Measurements from ENCODE around the gene IMPACT. TPM values are rescaled to one million over a fixed set of nuclear protein-coding genes. Genes with fewer than 3 reads are reported as not detected.

Gene IMPACT
- total RNA-seq, 2 experiments from 2014 or later, result 15.4 to 18.3 TPM

DNA sequence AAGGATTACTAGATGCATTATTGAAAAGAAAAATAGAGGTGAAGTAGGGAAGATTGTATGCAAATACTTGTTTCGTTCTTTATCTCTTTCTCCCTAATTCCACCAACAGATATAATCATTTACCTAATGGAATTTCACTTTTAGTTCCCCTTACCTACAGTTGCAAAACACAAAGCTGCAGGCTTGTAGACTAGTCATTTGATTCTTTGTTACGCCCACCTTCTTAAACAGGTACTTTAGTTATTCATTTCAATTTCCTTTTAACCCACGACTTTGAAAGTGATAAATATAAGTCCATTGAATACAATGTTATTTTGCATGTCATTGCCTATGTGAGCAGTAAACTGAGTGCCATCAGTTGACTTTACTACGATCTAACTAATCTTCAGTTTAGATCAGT lies 30.1 kb downstream of the IMPACT start:
- intact Hi-C loops (cut with DNase I, micrococcal nuclease), result loop anchor here (1.0 to 5.0 kb wide), 3 partner anchors 41 to 59 kb away; partner anchors contain the start of gene OSBPL1A (in 1 of the 2)
- POLR2A ChIA-PET, result no interaction called here
- peak; percentile 81 for ATAC-seq

DNA sequence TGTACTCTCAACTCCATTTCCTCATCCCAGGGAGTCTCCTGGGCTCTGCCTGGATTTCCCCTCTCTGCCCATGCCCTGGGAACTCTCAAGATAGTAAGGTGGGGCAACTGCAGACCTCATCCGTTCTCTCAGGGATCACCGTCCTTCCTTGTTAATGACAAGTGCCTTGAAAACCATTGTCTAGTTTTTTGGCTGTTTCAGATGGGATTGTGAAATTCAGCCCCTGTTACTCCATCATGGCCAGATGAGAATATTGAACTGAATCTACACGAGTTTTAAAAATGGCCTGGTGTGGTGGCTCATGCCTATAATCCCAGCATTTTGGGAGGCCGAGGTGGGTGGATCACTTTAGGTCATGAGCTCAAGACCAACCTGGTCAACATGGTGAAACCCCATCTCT lies 33.3 kb downstream of the IMPACT start:
- ATAC-seq, result no peak
- peaks cover 4% of the 10 kb centered on the region for H3K9me3 Mint-ChIP-seq (ENCODE audit: low read depth)
- intact Hi-C loops (cut with DNase I, micrococcal nuclease), result loop anchor here (5.0 kb wide), 2 partner anchors 47 to 62 kb away; partner anchors contain the start of gene OSBPL1A (in 1 of the 2)
- no peaks in the 10 kb centered on the region for H3K27me3 Mint-ChIP-seq
- CTCF ChIA-PET, result interaction anchor here (1.1 to 2.1 kb wide), 6 partner anchors 26 to 100 kb away, joined by 3 to 12 read pairs (median 4); no protein-coding TSS in a partner anchor
- peaks cover 10% of the 10 kb centered on the region for H3K36me3 Mint-ChIP-seq (ENCODE audit: low read depth)
- POLR2A ChIA-PET, result no interaction called here
- peaks cover 35% of the 10 kb centered on the region for H3K4me1 Mint-ChIP-seq
- H3K27ac Mint-ChIP-seq, result no peak overlapping the region
- DNase-seq, result no peak
- no peak overlapping the region for H3K4me3 Mint-ChIP-seq

More for the DNA sequence above, 30.1 kb downstream of the IMPACT start:
- DNase-seq, result no peak
- H3K4me1 Mint-ChIP-seq, result peaks cover 23% of the 10 kb centered on the region
- peaks cover 21% of the 10 kb centered on the region for H3K36me3 Mint-ChIP-seq (ENCODE audit: low read depth)
- H3K27ac Mint-ChIP-seq, result no peak overlapping the region
- H3K4me3 Mint-ChIP-seq, result no peak overlapping the region
- CTCF ChIA-PET, result interaction anchor here (1.0 to 1.1 kb wide), 2 partner anchors 32 to 97 kb away, joined by 3 to 4 read pairs; no protein-coding TSS in a partner anchor
- H3K27me3 Mint-ChIP-seq, result no peaks in the 10 kb centered on the region
- H3K9me3 Mint-ChIP-seq (ENCODE audit: low read depth), result peaks cover 4% of the 10 kb centered on the region

DNA sequence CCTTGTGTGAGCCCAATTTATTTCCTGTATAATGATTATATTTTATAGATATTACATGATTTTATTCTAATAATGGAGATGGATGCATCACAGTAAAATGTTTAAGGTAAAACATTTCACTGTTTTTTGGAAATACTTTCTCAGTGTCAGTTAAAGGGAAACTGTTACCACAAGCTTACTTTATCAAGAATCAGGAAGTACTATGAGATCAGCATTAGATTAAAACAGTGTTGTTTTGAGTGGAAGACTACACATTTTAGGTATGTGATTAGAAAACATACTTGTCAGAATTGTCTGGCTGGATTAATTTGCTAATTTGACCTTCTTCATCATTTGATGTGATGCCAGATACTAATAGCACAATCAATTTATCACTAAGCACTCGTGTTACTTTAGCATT lies 33.9 kb downstream of the IMPACT start, which contains the start of gene HRH4:
Gene HRH4, plus strand, starts transcription at position 250 of the 400 bp plus-strand sequence. Its CDS starts 92 bp downstream, at position 342.
- ChIA-PET CTCF (interaction anchor here (0.6 to 2.1 kb wide), 10 partner anchors 11 to 719 kb away, joined by 3 to 12 read pairs (median 4); no protein-coding TSS in a partner anchor), POLR2A (interaction anchor here (0.7 kb wide), 1 partner anchor 34 kb away, joined by 3 read pairs; no protein-coding TSS in a partner anchor)
- intact Hi-C loops (cut with DNase I, micrococcal nuclease), result no loop called here
- Mint-ChIP-seq H3K27ac (no peak within 1 kb of the TSS), H3K9me3 (ENCODE audit: low read depth) (peaks cover 4% of the 10 kb centered on the region), H3K4me1 (peaks cover 35% of the 10 kb centered on the region), H3K4me3 (no peak within 1 kb of the TSS), H3K36me3 (ENCODE audit: low read depth) (peaks cover 6% of the 10 kb centered on the region), H3K27me3 (peaks cover 3% of the 10 kb centered on the region)
- DNase-seq, result no peak
- peak; percentile 31 for ATAC-seq

DNA sequence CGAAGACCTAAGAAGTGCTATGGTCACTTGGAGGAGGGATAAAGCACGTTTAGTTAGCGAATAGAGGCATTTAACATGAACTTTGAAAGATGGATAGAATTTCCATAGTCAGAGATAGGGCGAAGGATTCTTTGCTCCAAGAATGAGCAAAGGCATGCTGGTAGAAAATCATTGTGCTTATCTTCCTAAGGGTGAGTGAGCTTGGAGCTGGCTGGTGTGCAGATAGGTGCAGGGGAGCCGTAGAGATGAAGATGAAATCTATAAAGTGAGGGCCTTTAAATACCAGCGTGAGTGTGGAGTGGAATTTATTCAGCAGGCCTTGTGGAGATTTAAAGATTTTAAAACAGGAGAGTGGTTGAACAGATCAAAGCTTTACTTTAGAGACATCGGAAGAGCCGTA lies 35.5 kb downstream of the IMPACT start:
- ATAC-seq, result no peak
- ChIA-PET CTCF (interaction anchor here (0.6 to 2.1 kb wide), 8 partner anchors 15 to 1644 kb away, joined by 3 to 12 read pairs (median 3); no protein-coding TSS in a partner anchor), POLR2A (no interaction called here)
- Mint-ChIP-seq H3K9me3 (ENCODE audit: low read depth) (peaks cover 4% of the 10 kb centered on the region), H3K27ac (no peak overlapping the region), H3K4me3 (no peak overlapping the region), H3K4me1 (peaks cover 23% of the 10 kb centered on the region), H3K36me3 (ENCODE audit: low read depth) (peaks cover 2% of the 10 kb centered on the region), H3K27me3 (peaks cover 5% of the 10 kb centered on the region)
- intact Hi-C loops (cut with DNase I, micrococcal nuclease), result no loop called here
- DNase-seq, result no peak

DNA sequence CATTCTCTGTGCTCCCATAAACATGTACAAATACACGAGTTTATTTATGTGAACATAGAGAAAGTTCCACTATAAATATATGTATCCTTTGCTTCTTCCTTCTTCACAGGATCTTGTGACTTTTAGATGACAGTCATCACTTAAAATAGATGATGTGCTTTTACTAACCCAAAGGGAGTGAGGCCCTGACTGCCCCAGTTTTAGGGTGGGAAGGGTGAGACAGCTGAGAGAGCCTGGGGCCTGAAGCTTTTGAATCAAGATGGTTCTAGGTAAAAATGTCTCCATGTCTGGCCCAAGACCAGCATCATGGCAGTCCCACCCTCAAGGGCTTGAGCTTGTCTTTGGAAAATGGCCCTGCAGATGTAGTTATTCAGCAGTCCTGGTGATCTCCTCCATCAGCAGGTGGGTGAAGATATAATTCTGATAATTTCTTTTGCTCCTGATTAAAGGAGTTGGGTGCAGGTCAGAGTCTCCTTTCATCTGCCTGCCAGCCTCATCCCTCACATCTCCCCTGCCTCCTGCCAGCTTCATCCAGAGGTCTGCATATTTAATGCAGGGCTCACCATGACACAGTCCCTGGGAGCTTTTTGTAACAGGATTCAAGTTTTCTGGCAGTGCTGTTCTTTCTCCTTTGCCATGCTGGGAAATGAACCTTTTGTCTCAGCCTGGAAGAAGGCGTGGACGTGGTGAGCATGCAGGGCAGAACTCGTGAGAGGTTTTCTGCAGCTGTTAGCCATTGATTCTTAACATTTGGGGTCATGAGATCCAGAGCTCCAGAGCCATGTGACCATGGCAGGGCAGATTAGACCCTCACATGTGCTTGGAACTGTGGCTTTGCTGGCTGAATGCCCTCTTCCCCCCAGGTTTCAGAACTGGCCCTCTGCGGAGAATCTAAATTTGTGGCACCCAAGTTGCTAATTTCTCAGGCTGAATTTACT lies 36.6 kb downstream of the IMPACT start:
- CTCF ChIA-PET, result interaction anchor here (0.5 to 4.0 kb wide), 10 partner anchors 11 to 103 kb away, joined by 3 to 20 read pairs (median 3); no protein-coding TSS in a partner anchor
- no peak overlapping the region for H3K4me3 Mint-ChIP-seq
- POLR2A ChIA-PET, result interaction anchor here (0.5 kb wide), 1 partner anchor 693 kb away, joined by 3 read pairs; no protein-coding TSS in a partner anchor
- peaks cover 6% of the 10 kb centered on the region for H3K27me3 Mint-ChIP-seq
- no peak overlapping the region for H3K27ac Mint-ChIP-seq
- no peak for DNase-seq
- no peak for ATAC-seq
- no peaks in the 10 kb centered on the region for H3K36me3 Mint-ChIP-seq (ENCODE audit: low read depth)
- no peaks in the 10 kb centered on the region for H3K9me3 Mint-ChIP-seq (ENCODE audit: low read depth)
- intact Hi-C loops (cut with DNase I, micrococcal nuclease), result no loop called here
- peaks cover 17% of the 10 kb centered on the region for H3K4me1 Mint-ChIP-seq

DNA sequence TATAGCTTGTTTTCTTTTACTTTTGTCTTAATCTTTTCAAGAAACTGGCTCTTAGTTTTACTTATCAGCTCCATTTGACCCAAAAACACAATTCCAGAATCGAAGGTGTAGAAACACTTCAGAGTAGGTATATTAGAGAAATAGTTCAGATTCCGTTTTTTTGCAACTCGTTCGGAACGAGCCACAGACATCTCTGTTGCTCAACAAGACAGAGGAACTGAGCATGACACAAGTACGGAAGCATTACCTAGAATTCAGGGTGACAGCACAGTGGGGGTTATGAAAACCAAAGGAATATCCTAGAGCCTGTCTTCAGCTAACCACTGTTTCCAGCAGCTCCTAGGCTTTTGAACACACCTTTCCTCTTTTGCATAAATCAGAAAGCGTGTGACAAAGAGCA lies 39.0 kb downstream of the IMPACT start:
- H3K27me3 Mint-ChIP-seq, result peaks cover 6% of the 10 kb centered on the region
- DNase-seq (no peak), ATAC-seq (no peak)
- H3K4me1 Mint-ChIP-seq, result peaks cover 15% of the 10 kb centered on the region
- intact Hi-C loops (cut with DNase I, micrococcal nuclease), result no loop called here
- H3K27ac Mint-ChIP-seq, result no peak overlapping the region
- H3K36me3 Mint-ChIP-seq (ENCODE audit: low read depth), result no peaks in the 10 kb centered on the region
- CTCF ChIA-PET, result interaction anchor here (0.6 to 4.0 kb wide), 4 partner anchors 23 to 106 kb away, joined by 3 to 20 read pairs (median 6); no protein-coding TSS in a partner anchor
- POLR2A ChIA-PET, result interaction anchor here (0.5 kb wide), 1 partner anchor 1488 kb away, joined by 3 read pairs; no protein-coding TSS in a partner anchor
- H3K4me3 Mint-ChIP-seq, result no peak overlapping the region
- no peaks in the 10 kb centered on the region for H3K9me3 Mint-ChIP-seq (ENCODE audit: low read depth)

DNA sequence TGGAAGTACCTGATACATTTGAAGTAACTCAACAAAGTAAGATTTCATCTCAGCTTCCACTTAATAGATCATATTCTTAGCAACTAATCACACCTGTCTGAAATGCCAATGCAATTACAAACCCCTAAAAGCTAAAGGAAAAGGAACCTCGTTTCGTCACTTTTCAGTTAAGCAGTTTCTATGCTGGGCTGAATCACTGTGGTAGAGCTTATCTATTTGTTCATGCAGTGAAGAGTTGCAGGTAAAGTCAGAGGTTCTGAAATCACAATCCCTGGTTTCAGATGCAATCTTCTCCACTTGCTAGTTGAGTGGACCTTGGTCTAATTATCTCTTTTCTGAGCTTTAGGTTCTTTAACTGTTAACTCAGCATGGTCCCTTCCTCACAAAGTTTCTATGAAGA lies 40.3 kb downstream of the IMPACT start:
- no peak for DNase-seq
- intact Hi-C loops (cut with DNase I, micrococcal nuclease), result no loop called here
- ChIA-PET POLR2A (no interaction called here), CTCF (interaction anchor here (4.0 kb wide), 1 partner anchor 22 kb away, joined by 20 read pairs; no protein-coding TSS in a partner anchor)
- H3K36me3 Mint-ChIP-seq (ENCODE audit: low read depth), result no peaks in the 10 kb centered on the region
- H3K27me3 Mint-ChIP-seq, result peaks cover 6% of the 10 kb centered on the region
- H3K27ac Mint-ChIP-seq, result no peak overlapping the region
- no peak for ATAC-seq
- H3K4me1 Mint-ChIP-seq, result peaks cover 10% of the 10 kb centered on the region
- no peaks in the 10 kb centered on the region for H3K9me3 Mint-ChIP-seq (ENCODE audit: low read depth)
- no peak overlapping the region for H3K4me3 Mint-ChIP-seq

DNA sequence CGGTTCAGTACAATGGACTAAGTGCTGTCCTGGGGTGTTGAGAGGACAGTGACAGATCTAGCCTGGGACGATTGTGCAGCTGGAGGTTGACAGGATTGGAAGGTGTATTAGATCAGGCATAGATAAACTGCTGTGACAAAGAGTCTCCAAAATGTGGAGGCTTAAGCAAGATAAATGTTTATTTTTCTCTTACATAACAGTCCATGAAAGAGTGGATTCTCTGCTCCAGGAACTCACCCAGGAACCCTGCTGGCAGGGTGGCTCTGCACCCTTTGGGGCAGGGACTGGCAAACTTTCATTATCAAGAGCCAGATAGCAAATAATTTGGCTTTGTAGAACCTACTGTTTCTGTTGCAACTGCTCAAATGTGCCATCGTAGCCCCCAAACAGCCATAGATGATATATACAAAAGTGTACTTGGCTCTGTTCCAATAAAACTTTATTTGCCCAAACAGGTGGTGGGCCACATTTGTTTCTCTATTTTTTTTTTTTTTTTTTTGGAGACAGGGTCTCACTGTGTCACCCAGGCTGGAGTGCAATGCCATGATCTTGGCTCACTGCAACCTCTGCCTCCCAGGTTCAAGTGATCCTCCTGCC lies 43.6 kb downstream of the IMPACT start:
- no peak overlapping the region for H3K4me3 Mint-ChIP-seq
- ChIA-PET POLR2A (no interaction called here), CTCF (interaction anchor here (0.9 kb wide), 2 partner anchors 162 to 294 kb away, joined by 3 to 4 read pairs; no protein-coding TSS in a partner anchor)
- H3K9me3 Mint-ChIP-seq (ENCODE audit: low read depth), result no peaks in the 10 kb centered on the region
- no peak overlapping the region for H3K27ac Mint-ChIP-seq
- no peaks in the 10 kb centered on the region for H3K36me3 Mint-ChIP-seq (ENCODE audit: low read depth)
- no peaks in the 10 kb centered on the region for H3K4me1 Mint-ChIP-seq
- DNase-seq (no peak), ATAC-seq (no peak)
- H3K27me3 Mint-ChIP-seq, result peaks cover 8% of the 10 kb centered on the region
- intact Hi-C loops (cut with DNase I, micrococcal nuclease), result no loop called here

DNA sequence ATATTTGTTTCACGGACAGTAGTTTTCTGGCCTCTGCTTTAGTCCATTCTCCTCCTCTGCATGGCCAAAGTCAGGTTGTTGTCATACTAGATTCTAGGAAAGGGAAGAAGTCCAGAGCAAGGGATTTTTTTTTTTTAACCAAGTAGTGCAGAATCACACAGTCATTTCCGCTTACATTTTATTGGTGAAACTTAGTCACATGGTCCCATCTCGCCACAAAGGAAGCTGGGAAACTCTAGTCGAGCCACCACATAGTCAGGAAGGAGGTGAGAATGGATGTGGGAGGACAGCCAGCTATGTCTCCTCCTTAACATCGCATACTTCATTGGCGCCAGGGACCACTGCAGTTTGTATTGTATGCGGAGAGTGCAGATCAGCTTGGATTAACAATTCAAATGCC lies 44.3 kb downstream of the IMPACT start:
- ATAC-seq (no peak), DNase-seq (no peak)
- no peaks in the 10 kb centered on the region for H3K4me1 Mint-ChIP-seq
- CTCF ChIA-PET, result interaction anchor here (0.7 to 1.2 kb wide), 5 partner anchors 10 to 295 kb away, joined by 3 to 4 read pairs (median 3); partner anchors contain the start of gene HRH4
- POLR2A ChIA-PET, result no interaction called here
- H3K4me3 Mint-ChIP-seq, result no peak overlapping the region
- intact Hi-C loops (cut with DNase I, micrococcal nuclease), result no loop called here
- H3K27ac Mint-ChIP-seq, result no peak overlapping the region
- H3K27me3 Mint-ChIP-seq, result peaks cover 5% of the 10 kb centered on the region
- no peaks in the 10 kb centered on the region for H3K9me3 Mint-ChIP-seq (ENCODE audit: low read depth)
- H3K36me3 Mint-ChIP-seq (ENCODE audit: low read depth), result no peaks in the 10 kb centered on the region

DNA sequence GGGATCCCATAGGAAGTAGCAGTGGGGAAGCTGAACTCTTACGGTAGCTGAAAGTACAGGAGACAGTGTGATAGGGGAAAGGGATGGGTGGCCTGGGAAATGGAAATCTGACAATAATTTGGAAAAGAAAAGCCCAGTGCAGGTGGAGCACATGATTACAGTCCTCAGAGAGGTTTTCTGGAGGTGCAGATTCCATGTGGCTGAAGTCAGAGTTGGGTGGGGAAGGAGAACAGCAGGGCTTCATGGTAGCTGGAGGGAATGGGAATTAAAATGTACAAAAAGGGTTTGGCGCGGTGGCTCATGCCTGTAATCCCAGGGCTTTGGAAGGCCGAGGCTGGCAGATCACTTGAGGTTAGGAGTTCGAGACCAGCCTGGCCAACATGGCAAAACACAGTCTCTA lies 46.1 kb downstream of the IMPACT start:
- Mint-ChIP-seq H3K36me3 (ENCODE audit: low read depth) (no peaks in the 10 kb centered on the region), H3K27me3 (peaks cover 5% of the 10 kb centered on the region), H3K9me3 (ENCODE audit: low read depth) (no peaks in the 10 kb centered on the region), H3K4me1 (peaks cover 9% of the 10 kb centered on the region), H3K27ac (no peak overlapping the region), H3K4me3 (no peak overlapping the region)
- ChIA-PET POLR2A (no interaction called here), CTCF (interaction anchor here (0.6 kb wide), 1 partner anchor 9 kb away, joined by 3 read pairs; no protein-coding TSS in a partner anchor)
- DNase-seq, result no peak
- ATAC-seq, result no peak
- intact Hi-C loops (cut with DNase I, micrococcal nuclease), result no loop called here

DNA sequence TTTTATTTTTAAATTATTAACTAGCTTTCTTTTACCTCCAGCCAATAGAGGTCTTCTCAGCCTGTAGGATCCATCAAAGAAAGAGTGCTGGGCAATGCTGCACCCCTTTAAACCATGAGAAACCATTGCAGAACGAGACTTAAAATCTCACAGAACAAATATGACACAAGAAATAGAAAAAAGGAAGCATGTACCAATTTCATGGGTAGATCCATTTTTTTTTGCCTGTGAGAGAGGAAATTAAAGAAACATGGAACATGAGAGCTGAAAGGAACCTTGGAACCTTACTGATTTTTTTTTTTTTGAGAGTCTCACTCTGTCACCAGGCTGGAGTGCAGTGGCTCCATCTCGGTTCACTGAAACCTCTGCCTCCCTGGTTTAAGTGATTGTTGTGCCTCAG lies 47.9 kb downstream of the IMPACT start:
- DNase-seq, result no peak
- POLR2A ChIA-PET, result no interaction called here
- H3K27me3 Mint-ChIP-seq, result peaks cover 6% of the 10 kb centered on the region
- ATAC-seq, result no peak
- peaks cover 9% of the 10 kb centered on the region for H3K4me1 Mint-ChIP-seq
- intact Hi-C loops (cut with DNase I, micrococcal nuclease), result no loop called here
- no peaks in the 10 kb centered on the region for H3K36me3 Mint-ChIP-seq (ENCODE audit: low read depth)
- no peaks in the 10 kb centered on the region for H3K9me3 Mint-ChIP-seq (ENCODE audit: low read depth)
- H3K27ac Mint-ChIP-seq, result no peak overlapping the region
- CTCF ChIA-PET, result interaction anchor here (0.6 to 1.1 kb wide), 4 partner anchors 13 to 224 kb away, joined by 3 to 4 read pairs (median 4); no protein-coding TSS in a partner anchor
- H3K4me3 Mint-ChIP-seq, result no peak overlapping the region

Data from activated CD4-positive, alpha-beta T cell treated with anti-CD3 and anti-CD28 coated beads for 36 hours (primary cell).